ENCODE measurements around the gene LSM14B.

The LSM14B gene

GRCh38 chr20:62119591-62120364 lies 2.5 kb upstream of the LSM14B start:
- H3K27ac ChIP-seq (replicated peaks), result no peak overlapping the region
- no peak overlapping the region for H3K4me3 ChIP-seq (replicated peaks; ENCODE audit: insufficient read depth, low read length)
- TF ChIP-seq SPI1 (IDR thresholded peaks at IDR 0.05; ENCODE audit: borderline replicate concordance, low read depth) (no peak), REST (IDR thresholded peaks at IDR 0.05; ENCODE audit: insufficient replicate concordance, low read depth) (no peak), CTCF (IDR thresholded peaks at IDR 0.05; ENCODE audit: insufficient read depth, low read length) (no peak), GABPA (IDR thresholded peaks at IDR 0.05; ENCODE audit: low read depth) (no peak), POLR2AphosphoS5 (IDR thresholded peaks at IDR 0.05; ENCODE audit: low read depth) (no peak)
- no peak for DNase-seq (ENCODE audit: low read depth in 1 of 2, low spot score in 1 of 2)
- no peaks in the 10 kb centered on the region for H3K27me3 ChIP-seq (ENCODE audit: insufficient read depth, poor library complexity, severe bottlenecking)

GRCh38 chr20:62120365-62120762 lies 1.9 kb upstream of the LSM14B start:
- no peak for DNase-seq (ENCODE audit: low read depth in 1 of 2, low spot score in 1 of 2)
- Histone ChIP-seq H3K4me3 (replicated peaks; ENCODE audit: insufficient read depth, low read length) (no peak overlapping the region), H3K27me3 (ENCODE audit: insufficient read depth, poor library complexity, severe bottlenecking) (no peaks in the 10 kb centered on the region), H3K27ac (replicated peaks) (no peak overlapping the region)
- TF ChIP-seq POLR2AphosphoS5 (IDR thresholded peaks at IDR 0.05; ENCODE audit: low read depth), result no peak
- no peak for TF ChIP-seq GABPA (IDR thresholded peaks at IDR 0.05; ENCODE audit: low read depth)
- TF ChIP-seq REST (IDR thresholded peaks at IDR 0.05; ENCODE audit: insufficient replicate concordance, low read depth), result no peak
- no peak for TF ChIP-seq CTCF (IDR thresholded peaks at IDR 0.05; ENCODE audit: insufficient read depth, low read length)
- TF ChIP-seq SPI1 (IDR thresholded peaks at IDR 0.05; ENCODE audit: borderline replicate concordance, low read depth), result no peak

- no peaks in the 10 kb centered on the region for H3K27me3 ChIP-seq (ENCODE audit: insufficient read depth, poor library complexity, severe bottlenecking)
- peak; percentile 56 for TF ChIP-seq POLR2AphosphoS5 (IDR thresholded peaks at IDR 0.05; ENCODE audit: low read depth)
- no peak for TF ChIP-seq SPI1 (IDR thresholded peaks at IDR 0.05; ENCODE audit: borderline replicate concordance, low read depth)
- H3K27ac ChIP-seq (replicated peaks), result peak overlapping the region; percentile 95
- H3K4me3 ChIP-seq (replicated peaks; ENCODE audit: insufficient read depth, low read length), result peak overlapping the region; percentile 61
- DNase-seq (ENCODE audit: low read depth in 1 of 2, low spot score in 1 of 2), result peak in 1 of 2 experiments; percentile 58
Observed at GRCh38 chr20:62120990-62121775, 1.1 kb upstream of the LSM14B start.
